ENCODE measurements around the gene MIA. TPM values are rescaled to one million over a fixed set of nuclear protein-coding genes. Genes with fewer than 3 reads are reported as not detected.

MIA gene
- total and polyA plus RNA-seq, 12 donors, result 0.63 to 2.4 (median 1.1) TPM; not detected in 5

DNA sequence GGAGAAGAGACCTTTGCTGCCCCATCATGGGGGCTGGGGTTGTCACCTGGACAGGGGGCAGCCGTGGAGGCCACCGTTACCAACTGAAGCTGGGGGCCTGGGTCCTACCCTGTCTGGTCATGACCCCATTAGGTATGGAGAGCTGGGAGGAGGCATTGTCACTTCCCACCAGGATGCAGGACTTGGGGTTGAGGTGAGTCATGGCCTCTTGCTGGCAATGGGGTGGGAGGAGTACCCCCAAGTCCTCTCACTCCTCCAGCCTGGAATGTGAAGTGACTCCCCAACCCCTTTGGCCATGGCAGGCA lies 32.7 kb downstream of the MIA start:
- peaks cover 40 to 93% (median 83%) of the 10 kb centered on the region in 9 donors for H3K4me1 ChIP-seq
- DNase-seq (no peak), ATAC-seq (no peak)
- TF ChIP-seq, protein P1, sequence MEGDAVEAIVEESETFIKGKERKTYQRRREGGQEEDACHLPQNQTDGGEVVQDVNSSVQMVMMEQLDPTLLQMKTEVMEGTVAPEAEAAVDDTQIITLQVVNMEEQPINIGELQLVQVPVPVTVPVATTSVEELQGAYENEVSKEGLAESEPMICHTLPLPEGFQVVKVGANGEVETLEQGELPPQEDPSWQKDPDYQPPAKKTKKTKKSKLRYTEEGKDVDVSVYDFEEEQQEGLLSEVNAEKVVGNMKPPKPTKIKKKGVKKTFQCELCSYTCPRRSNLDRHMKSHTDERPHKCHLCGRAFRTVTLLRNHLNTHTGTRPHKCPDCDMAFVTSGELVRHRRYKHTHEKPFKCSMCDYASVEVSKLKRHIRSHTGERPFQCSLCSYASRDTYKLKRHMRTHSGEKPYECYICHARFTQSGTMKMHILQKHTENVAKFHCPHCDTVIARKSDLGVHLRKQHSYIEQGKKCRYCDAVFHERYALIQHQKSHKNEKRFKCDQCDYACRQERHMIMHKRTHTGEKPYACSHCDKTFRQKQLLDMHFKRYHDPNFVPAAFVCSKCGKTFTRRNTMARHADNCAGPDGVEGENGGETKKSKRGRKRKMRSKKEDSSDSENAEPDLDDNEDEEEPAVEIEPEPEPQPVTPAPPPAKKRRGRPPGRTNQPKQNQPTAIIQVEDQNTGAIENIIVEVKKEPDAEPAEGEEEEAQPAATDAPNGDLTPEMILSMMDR (IDR thresholded peaks at IDR 0.05), result no peak
- intact Hi-C loops (cut with DNase I), result loop anchor here in 5 of 10 donors (5.0 to 10.0 kb wide), 3 partner anchors 91 to 393 kb away; partner anchors contain the start of genes COQ8B (in 2 of the 5), ITPKC (in 2 of the 5) and PRX (in 1 of the 5)
- H3K27ac ChIP-seq, result peak overlapping the region in 6 of 10 donors; percentile 5 to 99 (median 94)
- H3K9me3 ChIP-seq, result no peaks in the 10 kb centered on the region
- H3K27me3 ChIP-seq, result no peaks in the 10 kb centered on the region
- 70 to 86% methylated on average over 2 of the region's 2 CpGs for WGBS, 2 donors
- H3K36me3 ChIP-seq, result peaks cover 0 to 59% (median 11%) of the 10 kb centered on the region in 9 donors
- H3K4me3 ChIP-seq, result no peak overlapping the region

DNA sequence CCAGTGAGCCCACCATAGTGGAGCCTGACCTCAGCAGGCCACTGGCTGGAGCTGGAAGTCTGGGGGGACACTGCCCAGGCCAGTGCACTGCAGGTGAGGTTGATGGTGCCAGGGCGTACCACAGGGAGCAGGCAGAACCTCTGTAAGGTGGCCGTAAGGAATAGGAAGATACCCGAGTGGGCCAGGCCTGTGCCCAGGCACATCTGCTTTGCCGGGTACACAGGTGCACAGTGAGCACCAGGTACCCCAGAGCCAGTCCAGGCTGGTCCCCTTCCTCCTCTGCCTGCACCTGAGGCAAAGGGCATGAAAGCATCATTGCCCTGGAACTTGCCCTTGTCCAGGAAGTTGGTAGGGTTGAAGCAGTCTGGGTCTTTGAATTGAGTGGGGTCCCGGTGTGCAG lies 33.2 kb downstream of the MIA start:
- no peak for DNase-seq
- peak overlapping the region in 2 of 10 donors; percentile 94 to 98 for H3K27ac ChIP-seq
- H3K4me3 ChIP-seq, result no peak overlapping the region
- intact Hi-C loops (cut with DNase I), result loop anchor here in 5 of 10 donors (5.0 to 10.0 kb wide), 3 partner anchors 91 to 394 kb away; partner anchors contain the start of genes COQ8B (in 2 of the 5), ITPKC (in 2 of the 5) and PRX (in 1 of the 5)
- 83 to 90% methylated on average over 5 of the region's 5 CpGs for WGBS, 2 donors
- no peak for ATAC-seq
- TF ChIP-seq, protein P1 (IDR thresholded peaks at IDR 0.05), result no peak
- H3K36me3 ChIP-seq, result peaks cover 0 to 54% (median 11%) of the 10 kb centered on the region in 9 donors
- no peaks in the 10 kb centered on the region for H3K27me3 ChIP-seq
- no peaks in the 10 kb centered on the region for H3K9me3 ChIP-seq
- peaks cover 35 to 91% (median 78%) of the 10 kb centered on the region in 9 donors for H3K4me1 ChIP-seq

DNA sequence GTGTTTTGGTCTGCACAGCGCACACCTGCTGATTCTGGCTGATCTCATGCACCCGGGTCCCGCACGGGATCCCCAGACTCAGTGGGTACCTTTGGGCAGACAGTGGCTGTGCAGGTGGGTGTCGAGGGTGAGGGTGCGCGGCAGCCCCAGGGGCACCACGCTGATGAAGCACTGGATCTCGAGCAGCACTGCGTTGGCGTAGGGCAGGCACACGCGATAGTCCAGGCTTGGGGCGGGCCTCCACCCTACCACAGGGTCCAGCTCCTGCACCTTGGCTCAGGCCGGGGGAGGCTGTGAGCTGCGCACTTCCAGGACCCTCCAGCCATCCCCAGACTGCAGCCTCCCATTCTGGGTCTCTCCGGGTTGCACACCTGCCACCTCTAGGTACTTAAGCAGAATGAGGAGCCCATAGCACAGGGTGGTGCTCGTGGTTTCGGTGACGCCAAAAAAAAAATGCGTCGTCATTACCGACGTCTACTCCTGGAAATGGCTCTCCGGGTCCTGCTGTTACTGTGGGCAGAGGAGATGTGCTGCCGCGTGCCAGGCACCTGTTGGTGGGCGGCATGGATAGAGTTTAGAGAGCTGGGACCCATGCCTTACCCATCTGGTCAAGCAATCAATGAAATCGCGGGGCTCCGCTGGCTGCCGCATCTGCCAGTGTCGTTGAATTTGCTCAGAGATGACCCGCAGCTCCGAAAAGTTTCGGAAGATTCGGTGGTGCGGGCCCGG lies 34.2 kb downstream of the MIA start:
- Histone ChIP-seq H3K27me3 (no peaks in the 10 kb centered on the region), H3K9me3 (no peaks in the 10 kb centered on the region), H3K27ac (peak overlapping the region in 8 of 10 donors; percentile 71 to 91 (median 82)), H3K4me3 (peak overlapping the region in 4 of 10 donors; percentile 52 to 64 (median 58)), H3K36me3 (peaks cover 0 to 46% (median 11%) of the 10 kb centered on the region in 9 donors), H3K4me1 (peaks cover 25 to 85% (median 68%) of the 10 kb centered on the region in 9 donors)
- DNase-seq, result no peak
- intact Hi-C loops (cut with DNase I), result loop anchor here in 6 of 10 donors (5.0 to 10.0 kb wide), 4 partner anchors 92 to 395 kb away; partner anchors contain the start of genes COQ8B (in 2 of the 6), ITPKC (in 2 of the 6) and PRX (in 1 of the 6)
- ATAC-seq, result no peak
- 88 to 89% methylated on average over 39 of the region's 39 CpGs for WGBS, 2 donors
- TF ChIP-seq, protein P1 (IDR thresholded peaks at IDR 0.05), result no peak

DNA sequence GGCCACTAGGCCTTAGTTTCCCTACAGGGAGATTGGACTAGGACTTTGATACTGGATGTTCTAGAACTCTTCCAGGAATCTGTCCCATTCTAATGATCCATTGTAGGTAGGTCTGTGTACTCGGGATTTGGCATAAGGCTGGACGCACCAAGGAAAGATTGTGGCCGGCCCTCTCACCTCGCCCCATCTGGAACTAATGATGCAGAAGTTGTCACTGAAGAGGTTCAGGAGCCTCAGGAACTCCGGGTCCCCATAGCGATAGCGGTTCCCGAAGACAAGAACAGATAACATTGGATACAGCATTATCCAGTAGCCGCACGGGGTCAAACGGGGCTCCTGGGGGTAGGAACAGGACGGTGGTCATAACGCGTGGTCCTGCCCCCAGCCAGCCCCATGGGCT lies 34.8 kb downstream of the MIA start:
- H3K4me3 ChIP-seq, result peak overlapping the region in 9 of 10 donors; percentile 29 to 64 (median 55)
- H3K4me1 ChIP-seq, result peaks cover 19 to 79% (median 61%) of the 10 kb centered on the region in 9 donors
- no peaks in the 10 kb centered on the region for H3K9me3 ChIP-seq
- 33 to 41% methylated on average over 14 of the region's 14 CpGs for WGBS, 2 donors
- H3K27ac ChIP-seq, result peak overlapping the region in 9 of 10 donors; percentile 68 to 91 (median 79)
- TF ChIP-seq, protein P1 (IDR thresholded peaks at IDR 0.05), result no peak
- H3K36me3 ChIP-seq, result peaks cover 0 to 40% (median 11%) of the 10 kb centered on the region in 9 donors
- no peaks in the 10 kb centered on the region for H3K27me3 ChIP-seq
- no peak for ATAC-seq
- intact Hi-C loops (cut with DNase I), result loop anchor here in 1 of 10 donors (5.0 kb wide), 1 partner anchor 322 kb away; no protein-coding TSS in a partner anchor
- no peak for DNase-seq
